Measurements from ENCODE around the gene SPART. TPM values are rescaled to one million over a fixed set of nuclear protein-coding genes. Genes with fewer than 3 reads are reported as not detected.

SPART gene
- total RNA-seq: 85.0 and 89.4 TPM in 2 replicates

GRCh38 chr13:36346222-36347083 is at the start of gene SPART:
TSS of gene SPART (minus strand) at chr13:36346394. CDS start at chr13:36335830, 10,564 bp downstream.

GRCh38 chr13:36297366-36298338 is 48.5 kb downstream of the SPART start, which contains the start of gene CCDC169:
TSS of gene CCDC169 (minus strand) at chr13:36297814. CDS start at chr13:36297719, 95 bp downstream.

Small RNA genes lying within 50 kb of the gene (small RNA-seq; reads per million reads assigned to genes)
- not detected for gene RNU6-71P

Other genes with a start within 250 kb of the SPART start
- gene DCLK1, start 215.0 kb downstream of the SPART start, total RNA-seq: 14.9 and 21.1 TPM in 2 replicates
- 0.36 and 0.49 TPM in 2 replicates for gene SOHLH2, start 131.8 kb downstream of the SPART start, total RNA-seq
- 0.65 and 1.3 TPM in 2 replicates for gene CCDC169, start 48.6 kb downstream of the SPART start, total RNA-seq
- gene CCNA1, start 86.1 kb upstream of the SPART start, total RNA-seq: not detected in 2 replicates

Data from hair follicle dermal papilla cell (primary cell).